ENCODE data around the gene TRIM66.
A peak's percentile ranks its signal among the peaks of the same experiment; 100 is the strongest.

TRIM66 gene, protein sequence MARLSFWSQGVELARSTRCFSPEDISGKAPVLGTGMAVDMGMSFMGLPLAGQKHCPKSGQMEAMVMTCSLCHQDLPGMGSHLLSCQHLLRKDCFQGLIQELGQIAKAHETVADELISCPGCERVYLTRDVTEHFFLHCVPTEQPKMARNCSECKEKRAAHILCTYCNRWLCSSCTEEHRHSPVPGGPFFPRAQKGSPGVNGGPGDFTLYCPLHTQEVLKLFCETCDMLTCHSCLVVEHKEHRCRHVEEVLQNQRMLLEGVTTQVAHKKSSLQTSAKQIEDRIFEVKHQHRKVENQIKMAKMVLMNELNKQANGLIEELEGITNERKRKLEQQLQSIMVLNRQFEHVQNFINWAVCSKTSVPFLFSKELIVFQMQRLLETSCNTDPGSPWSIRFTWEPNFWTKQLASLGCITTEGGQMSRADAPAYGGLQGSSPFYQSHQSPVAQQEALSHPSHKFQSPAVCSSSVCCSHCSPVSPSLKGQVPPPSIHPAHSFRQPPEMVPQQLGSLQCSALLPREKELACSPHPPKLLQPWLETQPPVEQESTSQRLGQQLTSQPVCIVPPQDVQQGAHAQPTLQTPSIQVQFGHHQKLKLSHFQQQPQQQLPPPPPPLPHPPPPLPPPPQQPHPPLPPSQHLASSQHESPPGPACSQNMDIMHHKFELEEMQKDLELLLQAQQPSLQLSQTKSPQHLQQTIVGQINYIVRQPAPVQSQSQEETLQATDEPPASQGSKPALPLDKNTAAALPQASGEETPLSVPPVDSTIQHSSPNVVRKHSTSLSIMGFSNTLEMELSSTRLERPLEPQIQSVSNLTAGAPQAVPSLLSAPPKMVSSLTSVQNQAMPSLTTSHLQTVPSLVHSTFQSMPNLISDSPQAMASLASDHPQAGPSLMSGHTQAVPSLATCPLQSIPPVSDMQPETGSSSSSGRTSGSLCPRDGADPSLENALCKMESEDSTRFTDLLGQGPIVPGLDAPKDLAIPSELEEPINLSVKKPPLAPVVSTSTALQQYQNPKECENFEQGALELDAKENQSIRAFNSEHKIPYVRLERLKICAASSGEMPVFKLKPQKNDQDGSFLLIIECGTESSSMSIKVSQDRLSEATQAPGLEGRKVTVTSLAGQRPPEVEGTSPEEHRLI (N-terminal part only)

DNA sequence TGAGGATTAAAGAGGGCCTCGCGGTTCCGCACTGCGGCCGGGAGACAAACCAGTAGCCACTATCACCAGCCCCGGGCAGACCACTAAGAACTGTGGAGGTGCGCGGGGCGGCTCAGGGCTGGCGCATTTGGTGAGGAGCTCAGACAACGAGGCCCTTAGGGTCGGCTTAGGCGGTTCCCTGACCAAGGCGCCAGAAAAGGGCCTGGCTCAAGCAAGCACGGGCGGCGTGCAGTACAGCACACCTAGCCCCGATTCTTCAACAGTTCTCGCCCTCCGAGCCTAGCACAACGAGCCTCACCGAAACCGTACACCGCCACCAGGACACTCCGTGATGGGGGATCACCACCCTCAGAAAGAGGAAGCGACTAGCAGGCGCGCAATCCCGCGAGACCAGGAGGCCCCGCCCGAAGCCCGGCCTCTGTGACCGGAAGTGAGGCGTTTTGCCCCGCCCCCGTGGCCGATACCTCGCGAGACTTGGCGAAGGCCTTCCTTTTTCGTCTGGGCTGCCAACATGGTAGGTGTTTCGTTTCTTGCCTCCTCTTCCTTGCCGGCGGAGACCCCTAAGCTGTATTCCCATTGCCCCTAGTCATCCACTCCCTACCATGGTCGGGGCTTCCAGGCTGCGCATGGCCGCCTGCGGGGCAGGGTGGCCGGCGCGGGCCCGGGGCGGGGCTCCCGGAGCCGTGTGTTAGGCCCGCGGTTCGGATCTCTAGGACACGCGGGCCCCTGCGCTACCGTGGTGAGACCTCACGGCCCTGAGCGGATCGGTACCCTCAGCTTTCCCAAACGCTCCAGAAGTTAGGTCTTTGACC lies at the start of gene TRIM66, which contains the start of gene RPL27A:
Gene TRIM66, minus strand, starts transcription at position 363 of the 812 bp plus-strand sequence. CDS start 10,391 bp downstream, outside the sequence.
Gene RPL27A, plus strand, starts transcription at position 490 of the 812 bp plus-strand sequence. Its CDS starts 22 bp downstream, at position 512.
- peak; percentile 95 to 96 (median 96) for DNase-seq (ENCODE audit: low read depth in 2 of 3, low spot score in 2 of 3)

DNA sequence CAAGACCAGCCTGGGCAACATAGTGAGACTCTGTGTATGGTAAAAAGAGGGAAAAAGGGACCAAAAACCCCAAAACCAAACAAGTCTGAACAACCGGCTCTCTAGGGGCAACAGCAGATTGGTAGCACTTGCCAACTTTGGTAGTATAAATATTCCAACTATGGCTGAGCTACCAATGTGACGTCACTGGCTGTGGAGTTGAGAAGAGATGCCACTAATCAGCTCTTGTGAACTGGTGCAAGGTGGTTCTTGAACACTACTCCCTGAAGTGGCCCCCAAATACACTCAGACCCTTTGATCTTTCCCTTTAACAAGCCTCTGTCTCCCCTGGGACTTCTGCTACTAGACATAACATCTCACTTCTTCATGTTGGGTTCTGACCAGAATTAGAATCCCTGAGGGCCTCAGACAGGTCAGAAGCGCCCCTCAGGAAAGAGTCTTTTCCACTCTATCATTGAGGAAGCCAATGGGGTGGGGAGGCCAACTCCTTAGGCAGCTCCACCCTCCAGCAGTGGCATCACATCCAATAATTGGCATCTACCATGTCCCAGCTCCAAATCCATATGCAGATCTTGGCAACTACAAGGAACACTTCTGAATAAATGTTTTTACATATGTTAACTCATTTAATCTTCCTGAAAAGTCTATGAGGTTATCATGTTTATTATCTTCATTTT lies 49.3 kb upstream of the TRIM66 start:
- DNase-seq (ENCODE audit: low read depth in 2 of 3, low spot score in 2 of 3), result no peak

DNA sequence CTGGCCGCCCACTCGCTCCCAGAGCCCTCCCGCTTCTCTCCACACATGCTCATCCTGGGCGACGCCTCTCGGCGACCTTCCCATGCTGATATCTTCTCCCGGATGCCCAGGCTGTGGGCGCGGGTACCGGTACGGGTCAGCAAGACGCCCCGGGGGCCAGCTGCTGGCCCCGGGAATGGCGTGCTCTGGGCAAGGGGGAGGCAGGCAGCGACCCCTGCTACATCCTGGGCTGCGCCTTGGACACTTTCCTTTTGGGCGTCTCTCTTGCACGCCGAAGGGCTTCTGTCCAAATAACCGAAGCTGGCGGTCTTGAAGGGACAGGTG lies 48.2 kb upstream of the TRIM66 start:
- no peak for DNase-seq (ENCODE audit: low read depth in 2 of 3, low spot score in 2 of 3)

DNA sequence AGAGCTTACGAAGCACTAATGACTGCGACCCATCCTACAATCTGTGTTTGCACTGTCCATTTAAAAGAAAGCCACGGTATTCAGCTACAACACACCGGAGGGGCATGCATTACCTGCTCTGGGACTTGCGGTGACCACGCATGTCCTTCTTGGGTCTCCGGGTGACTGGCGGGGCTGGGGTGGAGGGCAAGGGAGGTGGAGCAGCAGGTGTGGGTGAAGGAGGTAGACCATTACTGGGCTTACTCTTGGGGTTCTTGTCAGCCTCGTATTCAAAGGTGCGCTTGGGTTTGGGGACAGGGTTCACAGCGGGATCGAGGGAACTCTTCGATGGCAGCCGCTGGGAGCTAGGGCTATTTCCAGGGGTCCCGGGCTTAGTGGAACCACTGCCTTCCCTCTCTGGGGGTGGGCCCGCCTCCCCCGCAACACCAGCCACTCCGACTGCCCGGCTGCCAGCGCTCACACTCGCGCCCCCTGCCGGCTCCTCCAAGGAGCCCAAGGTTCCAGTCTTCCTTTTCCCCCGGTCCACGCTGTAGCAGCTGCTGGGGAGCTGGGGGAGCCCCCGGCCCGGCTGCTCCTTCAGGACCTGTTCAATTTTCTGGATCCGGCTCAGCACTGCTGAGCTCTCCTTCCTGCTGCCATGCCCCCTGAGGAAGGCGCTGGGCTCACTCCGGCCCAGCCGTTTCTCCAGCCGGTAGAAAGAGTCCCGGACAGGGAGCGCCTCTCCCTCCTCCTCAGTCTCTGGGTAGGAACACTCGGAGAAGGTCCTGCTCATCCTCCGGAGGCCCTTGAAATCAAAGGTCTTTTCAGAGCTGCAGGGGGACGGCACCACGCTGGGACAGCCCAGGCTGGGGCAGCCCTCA lies 47.6 kb upstream of the TRIM66 start:
- no peak for DNase-seq (ENCODE audit: low read depth in 2 of 3, low spot score in 2 of 3)

DNA sequence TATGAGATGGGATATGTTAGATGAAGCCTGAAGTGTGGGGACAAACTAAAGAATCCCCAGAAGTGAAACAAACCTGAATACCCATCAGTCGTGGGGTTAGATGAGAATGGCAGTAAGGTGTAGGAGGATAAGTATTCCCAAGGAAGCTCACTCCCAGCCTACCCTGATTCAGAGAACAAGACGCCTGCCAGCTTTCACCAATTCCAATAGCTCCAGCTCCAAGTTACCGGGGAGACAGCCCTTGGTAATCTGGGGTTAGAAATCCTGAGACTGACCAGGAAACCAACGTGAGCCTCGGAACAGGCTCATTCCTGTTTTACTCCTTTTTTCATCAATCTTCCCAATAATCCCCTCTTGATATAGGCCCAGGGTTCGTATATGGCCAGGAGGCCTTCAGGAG lies 46.6 kb upstream of the TRIM66 start:
- no peak for DNase-seq (ENCODE audit: low read depth in 2 of 3, low spot score in 2 of 3)

DNA sequence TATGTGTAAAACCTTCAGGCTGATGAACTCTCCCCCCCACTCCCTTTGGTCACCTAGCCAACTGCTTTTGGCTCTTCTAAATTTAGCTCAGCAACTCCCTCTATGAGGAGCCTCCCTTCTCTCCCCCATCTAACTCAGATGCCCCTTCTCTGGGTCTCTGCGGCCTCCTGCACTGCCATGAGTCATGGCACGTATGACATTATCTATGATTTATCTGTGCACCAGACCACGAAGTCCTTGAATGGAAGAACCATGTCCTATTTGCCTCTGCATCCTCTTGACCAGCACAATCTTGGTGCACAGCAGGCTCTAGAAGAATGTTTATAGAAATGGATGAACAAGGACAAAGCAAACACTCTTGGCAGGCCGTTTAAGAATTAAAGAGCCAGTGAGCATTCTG lies 46.1 kb upstream of the TRIM66 start:
- no peak for DNase-seq (ENCODE audit: low read depth in 2 of 3, low spot score in 2 of 3)

DNA sequence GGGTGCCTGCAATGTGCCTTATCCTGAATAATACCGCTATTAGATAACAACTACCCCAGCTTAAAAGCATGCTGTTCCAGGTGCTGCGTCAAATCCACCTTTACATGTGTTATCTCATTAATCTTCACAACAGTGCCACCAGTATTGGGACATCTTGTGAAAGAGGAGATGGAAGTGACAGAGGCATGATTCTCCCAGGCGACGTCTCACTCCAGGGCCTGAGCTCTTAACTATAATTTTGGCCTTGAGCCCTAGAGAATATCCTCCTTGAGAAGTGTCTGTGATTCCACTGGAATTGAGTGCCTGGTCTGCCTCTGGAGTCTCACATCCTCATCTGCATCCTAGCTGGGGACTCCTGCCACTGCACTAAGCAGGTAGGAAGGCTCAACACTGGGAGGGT lies 43.9 kb upstream of the TRIM66 start:
- DNase-seq (ENCODE audit: low read depth in 2 of 3, low spot score in 2 of 3), result no peak

DNA sequence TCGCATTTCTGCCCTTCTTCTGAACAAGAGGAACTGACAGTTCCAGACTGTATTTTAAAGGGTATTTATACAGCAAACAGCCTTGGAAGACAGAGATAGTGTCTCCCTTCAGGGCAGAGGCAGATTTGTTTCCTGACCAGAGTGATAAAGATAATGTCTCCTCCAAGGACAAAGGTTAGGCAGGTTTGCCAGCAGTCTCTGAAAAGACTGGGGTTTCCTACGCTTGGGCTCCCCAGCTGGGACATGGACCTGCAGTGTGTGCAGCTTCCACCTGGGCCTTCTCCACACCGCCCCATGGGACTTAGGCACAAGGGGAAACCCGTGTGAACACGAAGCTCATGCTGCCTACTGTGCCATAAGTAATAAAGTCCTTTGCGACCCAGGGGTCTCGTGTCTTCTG lies 42.2 kb upstream of the TRIM66 start:
- no peak for DNase-seq (ENCODE audit: low read depth in 2 of 3, low spot score in 2 of 3)

DNA sequence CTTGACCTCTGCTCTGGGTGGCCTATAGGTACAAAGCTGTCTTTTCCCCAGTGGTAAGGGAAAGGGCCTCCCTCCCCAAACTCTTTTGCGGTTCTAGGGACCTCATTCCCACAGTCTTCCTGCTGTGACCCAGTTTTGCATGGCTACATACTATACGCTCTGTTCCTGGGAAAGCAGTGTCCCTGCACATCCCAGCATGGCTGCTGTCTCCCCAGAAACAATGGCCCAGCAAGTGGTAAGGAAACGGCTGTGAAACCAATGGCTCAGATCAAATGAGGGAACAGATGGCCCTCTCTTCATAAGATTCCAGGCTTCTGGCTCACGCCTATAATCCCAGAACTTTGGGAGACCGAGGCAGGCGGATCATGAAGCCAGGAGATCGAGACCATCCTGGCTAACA lies 41.2 kb upstream of the TRIM66 start:
- DNase-seq (ENCODE audit: low read depth in 2 of 3, low spot score in 2 of 3), result no peak

DNA sequence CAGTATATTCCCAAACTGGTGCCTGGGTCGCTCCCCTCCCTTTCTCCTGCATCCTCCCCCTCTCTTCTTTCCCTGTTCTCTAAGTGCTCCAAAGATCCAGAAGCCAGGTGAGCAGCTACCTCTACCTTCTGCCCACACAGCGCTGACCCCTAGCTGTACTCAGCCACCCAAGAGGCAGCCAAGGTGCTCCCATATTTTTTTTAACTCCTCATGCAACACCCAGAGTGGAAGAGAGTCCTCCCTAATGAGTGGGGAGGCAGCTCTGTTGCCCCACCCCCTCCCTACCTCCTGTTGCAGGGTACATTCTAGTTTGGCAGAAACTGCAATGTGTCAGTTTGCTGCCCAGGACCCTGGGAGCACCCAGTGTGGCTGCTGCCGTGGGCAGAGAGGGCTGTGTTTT lies 40.3 kb upstream of the TRIM66 start:
- DNase-seq (ENCODE audit: low read depth in 2 of 3, low spot score in 2 of 3), result no peak

DNA sequence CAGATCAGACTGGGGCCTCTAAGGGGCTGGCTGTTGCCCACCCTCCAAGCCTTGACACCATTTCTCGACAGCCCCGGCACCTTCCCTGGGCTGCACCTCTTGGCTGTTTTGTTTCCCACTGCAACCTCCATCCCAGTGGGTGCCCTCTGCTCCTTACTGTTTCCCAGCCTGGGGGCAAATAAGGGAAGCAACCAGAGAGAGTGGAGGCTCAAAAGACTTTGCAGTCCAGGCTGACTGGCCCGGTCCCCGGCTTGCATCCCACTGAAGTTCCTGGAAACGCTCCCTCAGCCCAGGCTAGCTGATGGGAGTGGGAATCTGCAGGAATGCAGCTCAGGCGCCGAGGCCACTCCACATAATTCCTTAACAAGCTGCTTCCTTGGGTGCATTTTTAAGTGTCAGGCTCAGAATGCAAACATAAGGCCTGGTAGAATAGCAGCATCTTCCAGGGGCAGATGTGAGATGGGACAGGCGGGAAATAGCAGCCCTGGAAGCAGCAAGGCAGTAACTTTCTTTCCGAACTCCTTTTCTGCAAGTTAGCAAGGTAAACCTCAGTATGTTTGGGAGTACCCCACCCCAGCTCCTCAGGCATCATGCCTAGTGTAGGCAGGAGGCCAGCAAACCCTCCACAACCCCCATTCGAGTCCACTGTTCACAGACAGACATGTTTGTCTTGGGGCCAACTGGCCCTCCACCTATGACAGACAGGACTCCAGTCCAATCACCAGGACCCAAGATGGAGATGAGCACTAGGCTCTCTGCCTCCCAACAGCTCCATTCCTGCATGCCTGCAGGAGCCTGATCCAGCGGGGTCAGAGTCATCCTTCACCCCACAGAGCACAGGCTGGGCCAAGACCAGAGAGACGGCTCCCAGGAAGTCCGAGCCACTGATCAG lies 39.4 kb upstream of the TRIM66 start:
- DNase-seq (ENCODE audit: low read depth in 2 of 3, low spot score in 2 of 3), result no peak

DNA sequence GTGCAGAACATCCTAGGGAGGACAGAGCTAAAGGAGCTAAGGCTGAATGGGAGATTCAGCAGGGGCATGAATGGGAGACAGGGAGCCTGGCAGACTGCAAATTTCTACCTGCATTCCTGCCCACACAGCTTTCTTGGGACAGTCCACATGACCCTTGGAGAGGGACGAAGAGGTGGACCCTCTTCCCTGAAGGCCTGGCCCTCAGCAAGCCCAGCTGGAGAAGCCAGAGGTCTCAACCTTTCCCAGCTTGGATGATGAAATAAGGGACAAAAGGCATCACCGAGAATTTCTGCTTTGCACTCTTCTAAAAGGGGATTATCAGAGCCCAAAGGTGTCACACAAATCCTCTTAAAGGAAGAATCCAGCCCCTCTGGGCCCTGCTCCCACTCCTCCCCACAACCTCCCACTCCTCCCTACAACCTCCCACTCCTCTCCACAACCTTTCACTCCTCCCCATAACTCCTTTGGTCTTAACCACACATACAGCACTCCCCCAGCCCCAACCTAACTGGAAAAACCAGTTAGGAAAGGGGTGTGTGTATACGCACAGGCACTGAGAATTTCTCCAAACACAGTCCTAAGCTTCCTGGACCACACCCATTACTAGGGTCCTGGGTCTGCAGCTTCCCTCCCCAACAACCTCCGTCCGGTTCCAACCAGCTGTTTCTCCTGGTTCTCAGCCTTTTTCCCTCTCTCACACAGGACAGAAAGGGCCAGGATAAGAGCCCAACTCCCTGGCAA lies 38.6 kb upstream of the TRIM66 start:
- no peak for DNase-seq (ENCODE audit: low read depth in 2 of 3, low spot score in 2 of 3)

DNA sequence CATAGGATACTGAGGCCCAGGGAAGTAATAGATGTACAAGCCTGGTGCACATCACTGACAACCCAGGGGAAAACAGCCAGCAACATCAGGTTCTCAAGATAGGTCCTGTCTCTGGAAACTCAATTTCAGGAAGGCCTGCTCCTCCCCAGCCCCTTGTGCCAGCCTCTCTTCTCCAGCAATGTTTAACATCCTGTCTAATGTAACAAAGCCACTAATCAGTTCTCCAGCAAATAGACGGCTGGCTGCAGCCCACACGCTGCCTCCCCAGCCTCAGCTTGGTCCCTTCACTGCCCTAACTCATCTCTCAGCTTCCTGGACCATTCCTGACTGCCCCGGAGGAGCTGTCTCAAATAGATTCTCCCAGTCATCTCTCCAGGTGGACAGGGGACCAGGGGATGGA lies 37.9 kb upstream of the TRIM66 start:
- no peak for DNase-seq (ENCODE audit: low read depth in 2 of 3, low spot score in 2 of 3)

DNA sequence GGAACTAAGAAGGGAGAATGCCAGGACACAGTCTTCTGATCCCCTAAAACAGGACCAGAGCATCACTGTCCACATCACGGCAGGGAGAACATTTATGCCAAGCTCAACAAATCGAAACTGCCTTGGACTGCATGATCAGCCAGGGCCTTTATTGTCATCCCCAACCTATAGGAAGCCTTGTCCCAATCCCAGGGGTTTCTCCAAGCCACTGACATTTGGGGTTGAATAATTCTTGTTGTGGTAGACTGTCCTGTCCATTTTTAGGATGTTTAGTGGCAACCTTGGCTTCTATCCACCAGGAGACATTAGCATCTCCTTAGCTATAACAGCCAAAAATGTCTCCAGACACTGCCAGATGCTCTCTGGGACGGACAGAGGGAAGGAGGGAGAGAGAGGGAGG lies 37.3 kb upstream of the TRIM66 start:
- no peak for DNase-seq (ENCODE audit: low read depth in 2 of 3, low spot score in 2 of 3)

DNA sequence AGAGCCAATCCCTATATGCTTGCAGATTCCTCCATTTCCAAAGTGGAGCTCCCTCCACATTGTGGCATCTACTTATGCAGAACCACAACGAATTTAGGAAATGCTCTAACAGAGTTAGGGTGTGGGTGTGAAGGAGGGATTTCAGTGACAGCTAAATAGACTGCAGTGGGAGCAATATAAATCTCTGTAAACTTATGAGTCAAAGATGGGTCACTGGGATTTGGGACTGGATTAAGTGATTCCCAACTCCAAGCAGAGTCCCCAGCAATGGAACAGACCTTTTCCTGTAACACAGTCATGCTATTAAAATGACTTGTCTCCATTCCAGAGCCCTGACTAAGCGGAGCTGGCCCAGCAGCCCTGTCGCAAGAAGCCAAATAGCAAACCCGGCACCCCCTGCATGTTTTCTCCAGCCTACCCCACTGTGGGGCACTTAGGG lies 36.8 kb upstream of the TRIM66 start:
- DNase-seq (ENCODE audit: low read depth in 2 of 3, low spot score in 2 of 3), result no peak

DNA sequence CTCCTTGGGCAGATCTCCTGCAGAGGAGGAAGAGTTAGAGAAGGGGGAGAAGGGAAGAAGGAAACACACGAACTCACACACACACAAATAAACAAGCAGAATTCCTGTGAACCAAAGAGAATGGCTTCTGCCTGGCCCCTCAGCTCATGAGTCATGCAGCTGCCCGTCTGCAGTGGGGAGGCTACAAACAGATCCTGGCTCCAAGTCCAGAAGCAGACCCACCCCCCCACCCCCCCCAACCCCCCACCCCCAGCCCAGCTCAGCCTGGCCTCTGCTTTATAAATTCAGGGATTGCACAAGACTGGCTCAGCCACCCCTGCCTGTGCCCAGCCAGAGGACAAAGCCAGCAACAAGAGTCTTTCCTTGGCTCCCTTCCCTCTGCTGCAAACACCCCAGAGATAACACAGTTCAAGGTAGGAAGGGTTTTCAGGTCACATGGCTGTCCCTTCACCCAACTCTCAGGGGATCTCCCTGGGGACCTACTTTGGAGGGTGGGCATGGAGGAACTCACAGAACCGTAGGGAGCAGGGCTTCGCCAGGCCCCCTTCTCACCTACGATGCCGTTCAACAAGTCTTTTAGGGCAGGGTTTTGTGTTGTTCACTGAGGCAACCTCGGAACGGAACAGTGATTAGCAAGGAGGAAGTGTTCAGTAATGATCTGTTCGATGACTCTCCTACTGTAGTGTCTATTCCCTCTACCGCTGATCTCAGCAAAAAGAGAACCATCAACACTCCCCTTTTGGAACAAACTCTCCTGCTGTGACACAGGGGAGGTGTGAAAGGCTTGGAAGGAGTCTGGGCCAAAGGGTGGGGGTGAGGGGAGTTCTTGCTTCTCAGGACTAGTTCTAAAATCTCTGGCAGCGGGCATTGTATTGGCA lies 35.6 kb upstream of the TRIM66 start:
- no peak for DNase-seq (ENCODE audit: low read depth in 2 of 3, low spot score in 2 of 3)

DNA sequence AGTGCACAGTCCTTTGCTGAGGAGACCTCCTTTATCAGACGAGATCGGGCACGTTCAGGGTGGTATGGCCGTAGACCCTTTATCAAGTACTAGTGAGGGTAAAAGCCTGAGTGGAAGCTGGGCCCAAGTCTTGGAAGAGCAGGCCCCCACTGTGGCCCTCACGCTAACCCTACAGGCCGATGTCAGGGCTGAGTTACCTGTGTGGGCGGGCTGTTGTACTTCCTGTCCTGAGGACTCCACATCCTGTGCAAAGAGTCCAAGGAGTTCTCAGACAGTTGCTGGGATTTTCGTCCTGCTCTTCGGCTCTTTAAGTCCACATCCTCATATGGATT lies 35.0 kb upstream of the TRIM66 start:
- no peak for DNase-seq (ENCODE audit: low read depth in 2 of 3, low spot score in 2 of 3)
